GM13976 (cell line): ENCODE data around the gene DDX56.

Experiments used
- DNase-seq: peaks from one replicate; pipeline ENCODE4 v3.0.0; 2012; ENCODE audit warnings: low spot score
- in situ Hi-C: fragments of 300-500 bp; cut with MboI; formaldehyde crosslinking; loops from one replicate; pipeline ENCODE4 v1.12.0; 2022; ENCODE audit warnings: low sequenced_read_pairs, mixed read lengths, inconsistent platforms; ENCODE audit not compliant: unreplicated experiment
- TF ChIP-seq, protein P1 (sequence below): IDR thresholded peaks from 2 replicates; pipeline ENCODE4 v1.5.1; 2012; ENCODE audit warnings: borderline replicate concordance, mild to moderate bottlenecking; ENCODE audit not compliant: insufficient read depth; ENCODE audit errors: extremely low read depth, missing control alignments, control extremely low read depth

DDX56 gene

DNA sequence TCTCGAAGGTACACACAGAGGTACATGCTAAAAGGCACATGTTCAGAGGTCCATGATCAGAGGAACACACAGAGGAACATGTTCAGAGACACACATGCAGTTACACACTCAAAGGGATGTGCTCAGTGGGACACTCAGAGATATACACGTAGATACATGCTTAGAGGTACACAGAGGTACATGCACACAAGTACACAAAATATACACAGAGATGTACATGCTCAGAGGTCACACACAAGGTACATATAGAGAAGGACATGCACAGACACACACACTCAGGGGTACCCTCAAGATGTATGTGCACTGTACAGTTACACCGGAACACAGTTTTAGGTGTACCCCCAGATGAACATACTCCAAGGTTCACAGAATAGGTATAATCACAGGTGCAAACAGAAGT lies 51.4 kb downstream of the DDX56 start:
- no peak for DNase-seq
- in situ Hi-C loops: no loop called here

DNA sequence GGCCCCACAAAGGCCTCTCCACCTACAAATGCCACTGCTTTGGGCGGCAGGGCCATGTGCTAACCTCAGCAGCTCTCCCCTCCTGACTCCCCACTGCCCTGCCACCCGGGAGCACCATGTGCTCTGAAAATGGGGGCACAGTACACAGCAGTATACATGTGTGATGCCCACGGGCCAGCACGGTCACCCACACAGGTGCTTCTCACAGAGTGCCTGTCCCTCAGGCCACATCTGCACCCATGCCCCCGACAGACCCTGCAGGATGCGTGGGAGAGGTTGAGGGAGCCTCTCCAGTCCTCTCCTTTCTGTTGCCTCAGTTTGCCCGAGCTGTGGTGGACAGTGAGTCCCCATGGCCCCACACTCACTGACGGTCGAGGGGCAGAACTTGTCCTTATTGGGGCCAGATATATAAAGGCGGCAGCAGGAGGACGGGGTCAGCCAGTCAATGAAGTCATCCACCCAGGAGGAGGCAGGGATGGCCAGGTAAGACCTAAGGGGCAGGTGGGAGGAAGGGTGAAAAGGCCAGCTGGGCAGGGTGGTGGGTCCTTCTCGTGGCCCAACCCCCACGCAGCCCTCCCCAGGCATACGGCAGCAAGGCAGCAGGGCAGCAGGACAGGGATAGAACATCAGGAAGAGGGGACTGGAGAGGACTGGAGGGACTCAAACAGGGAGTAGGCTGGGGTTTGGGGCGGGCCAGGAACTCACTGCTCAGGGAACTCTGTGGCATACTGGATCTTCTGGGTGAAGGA lies 52.2 kb downstream of the DDX56 start:
- no peak for DNase-seq
- TF ChIP-seq, protein P1, sequence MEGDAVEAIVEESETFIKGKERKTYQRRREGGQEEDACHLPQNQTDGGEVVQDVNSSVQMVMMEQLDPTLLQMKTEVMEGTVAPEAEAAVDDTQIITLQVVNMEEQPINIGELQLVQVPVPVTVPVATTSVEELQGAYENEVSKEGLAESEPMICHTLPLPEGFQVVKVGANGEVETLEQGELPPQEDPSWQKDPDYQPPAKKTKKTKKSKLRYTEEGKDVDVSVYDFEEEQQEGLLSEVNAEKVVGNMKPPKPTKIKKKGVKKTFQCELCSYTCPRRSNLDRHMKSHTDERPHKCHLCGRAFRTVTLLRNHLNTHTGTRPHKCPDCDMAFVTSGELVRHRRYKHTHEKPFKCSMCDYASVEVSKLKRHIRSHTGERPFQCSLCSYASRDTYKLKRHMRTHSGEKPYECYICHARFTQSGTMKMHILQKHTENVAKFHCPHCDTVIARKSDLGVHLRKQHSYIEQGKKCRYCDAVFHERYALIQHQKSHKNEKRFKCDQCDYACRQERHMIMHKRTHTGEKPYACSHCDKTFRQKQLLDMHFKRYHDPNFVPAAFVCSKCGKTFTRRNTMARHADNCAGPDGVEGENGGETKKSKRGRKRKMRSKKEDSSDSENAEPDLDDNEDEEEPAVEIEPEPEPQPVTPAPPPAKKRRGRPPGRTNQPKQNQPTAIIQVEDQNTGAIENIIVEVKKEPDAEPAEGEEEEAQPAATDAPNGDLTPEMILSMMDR: no peak
- in situ Hi-C loops: no loop called here

More for the DNA sequence above, 51.4 kb downstream of the DDX56 start:
- TF ChIP-seq, protein P1: no peak

DNA sequence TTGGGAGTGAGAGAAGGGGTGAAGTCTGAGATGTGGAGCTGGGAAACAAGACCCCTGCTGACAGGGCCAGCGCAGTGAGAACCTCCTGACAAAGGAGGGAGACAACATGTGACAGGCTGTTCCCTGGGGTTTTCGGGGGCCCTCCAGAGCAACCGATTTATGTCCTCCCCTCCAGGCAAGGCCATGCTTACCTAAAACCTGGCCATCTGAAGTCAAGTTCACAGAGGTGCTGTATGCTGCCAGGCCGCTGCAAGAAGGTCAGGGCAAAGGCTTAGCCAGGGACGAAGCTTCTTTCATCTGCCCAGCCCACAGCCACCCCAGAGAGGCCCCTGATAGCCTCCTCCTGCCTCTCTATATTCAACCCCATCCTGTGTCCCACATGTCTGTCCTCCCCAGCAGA lies 53.1 kb downstream of the DDX56 start:
- in situ Hi-C loops: no loop called here
- no peak for DNase-seq
- TF ChIP-seq, protein P1: no peak

DNA sequence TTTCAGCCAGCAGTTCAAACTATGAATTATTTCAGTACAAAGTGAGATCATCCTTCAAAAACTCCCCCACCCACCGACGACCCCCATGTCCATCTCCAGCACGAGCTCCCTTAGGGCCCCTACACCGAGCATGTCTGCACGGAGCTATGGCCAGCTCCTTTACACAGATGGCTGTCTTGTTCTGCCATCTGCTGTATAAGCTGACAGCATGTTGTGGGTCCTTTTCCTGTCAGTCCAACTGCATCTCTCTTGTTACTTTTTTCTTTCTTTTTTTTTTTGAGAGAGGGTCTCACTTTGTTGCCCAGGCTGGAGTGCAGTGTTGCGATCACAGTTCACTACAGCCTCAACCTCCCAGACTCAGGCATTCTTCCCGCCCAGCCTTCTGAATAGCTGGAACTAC lies 54.2 kb downstream of the DDX56 start:
- in situ Hi-C loops: no loop called here
- DNase-seq: no peak
- TF ChIP-seq, protein P1: no peak

DNA sequence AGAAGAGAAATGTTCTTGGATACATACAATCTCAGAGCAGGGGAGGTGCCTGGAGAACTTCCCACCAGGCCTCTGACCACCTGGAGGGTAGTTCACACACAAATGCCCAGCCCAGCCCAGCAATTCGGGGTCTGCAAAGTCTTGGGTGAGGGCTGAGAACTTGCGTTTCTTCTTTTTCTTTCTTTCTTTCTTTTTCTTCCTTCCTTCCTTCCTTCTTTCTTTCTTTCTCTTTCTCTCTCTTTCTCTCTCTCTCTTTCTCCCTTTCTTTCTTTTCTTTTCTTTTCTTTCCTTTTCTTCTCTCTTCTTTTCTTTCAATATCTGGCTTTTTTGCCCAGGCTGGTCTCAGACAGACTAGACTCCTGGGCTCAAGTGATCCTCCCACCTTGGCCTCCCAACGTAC lies 54.9 kb downstream of the DDX56 start:
- in situ Hi-C loops: no loop called here
- TF ChIP-seq, protein P1: no peak
- DNase-seq: no peak

DNA sequence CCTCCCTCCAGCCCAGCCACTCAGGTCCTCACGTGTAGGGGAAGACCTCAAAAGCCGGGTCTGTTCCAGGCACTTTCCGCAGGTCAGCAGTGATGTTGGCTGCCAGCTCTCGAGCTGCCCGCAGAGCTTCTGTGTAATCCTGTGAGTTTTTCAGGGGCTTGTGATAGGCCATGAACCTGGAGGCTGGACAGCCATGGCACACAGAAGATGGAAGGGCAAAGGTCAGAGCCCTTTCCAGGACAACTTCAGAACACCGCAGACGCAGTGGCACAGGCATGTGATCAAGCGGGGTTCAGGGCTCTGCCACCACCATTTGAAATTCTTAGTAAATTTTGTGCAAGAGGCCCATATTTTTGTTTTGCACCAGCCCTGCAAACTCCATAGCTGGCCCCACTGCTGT lies 56.5 kb downstream of the DDX56 start:
- in situ Hi-C loops: no loop called here
- TF ChIP-seq, protein P1: no peak
- DNase-seq: no peak
